H9 (cell line): ENCODE data around the gene COL4A2. TPM values are rescaled to one million over a fixed set of nuclear protein-coding genes. Genes with fewer than 3 reads are reported as not detected.

Experiments used
- DNase-seq: peaks from one replicate; pipeline ENCODE4 v3.0.0-alpha.2; 2017
- H2AFZ ChIP-seq: one replicate; pipeline ENCODE4 v1.6.1; 2013; ENCODE audit warnings: mild to moderate bottlenecking, low read length, control low read depth, moderate library complexity
- H2AK5ac ChIP-seq: 2 replicates; pipeline ENCODE4 v1.6.1; 2013; ENCODE audit warnings: low read length, control low read depth, mixed read lengths; ENCODE audit not compliant: insufficient read length
- H2BK120ac ChIP-seq: one replicate; pipeline ENCODE4 v1.6.1; 2013; ENCODE audit warnings: low read depth, mild to moderate bottlenecking, low read length, control low read depth, inconsistent platforms; ENCODE audit not compliant: poor library complexity, severe bottlenecking
- H2BK12ac ChIP-seq: 2 replicates; pipeline ENCODE4 v1.6.1; 2013; ENCODE audit warnings: low read length, control low read depth, mixed read lengths, low read depth; ENCODE audit not compliant: insufficient read length
- H2BK15ac ChIP-seq: 2 replicates; pipeline ENCODE4 v1.6.1; 2013; ENCODE audit warnings: low read depth, low read length, control low read depth
- H2BK20ac ChIP-seq: one replicate; pipeline ENCODE4 v1.6.1; 2013; ENCODE audit warnings: low read depth, mild to moderate bottlenecking, low read length, control low read depth, inconsistent platforms; ENCODE audit not compliant: poor library complexity, severe bottlenecking
- H2BK5ac ChIP-seq: 2 replicates; pipeline ENCODE4 v1.6.1; 2013; ENCODE audit warnings: low read length, control low read depth, mixed read lengths; ENCODE audit not compliant: insufficient read length
- H3K14ac ChIP-seq: 2 replicates; pipeline ENCODE4 v1.6.1; 2013; ENCODE audit warnings: low read length, control low read depth; ENCODE audit not compliant: insufficient read depth
- H3K18ac ChIP-seq: 2 replicates; pipeline ENCODE4 v1.6.1; 2013; ENCODE audit warnings: low read depth, mild to moderate bottlenecking, mixed read lengths, low read length, control low read depth; ENCODE audit not compliant: insufficient read length
- H3K23ac ChIP-seq: 2 replicates; pipeline ENCODE4 v1.6.1; 2013; ENCODE audit warnings: low read length, control low read depth, mixed read lengths, low read depth; ENCODE audit not compliant: insufficient read length
- H3K23me2 ChIP-seq: 2 replicates; pipeline ENCODE4 v1.6.1; 2013; ENCODE audit warnings: low read depth, mild to moderate bottlenecking, mixed read lengths, low read length, control low read depth; ENCODE audit not compliant: insufficient read length, poor library complexity, severe bottlenecking
- H3K27ac ChIP-seq: 2 replicates; pipeline ENCODE4 v1.5.1; 2013; ENCODE audit warnings: low read length, control low read depth, mixed read lengths, low read depth; ENCODE audit not compliant: insufficient read length
- H3K27me3 ChIP-seq: 2 replicates; pipeline ENCODE4 v1.6.1; 2013; ENCODE audit warnings: low read length, control low read depth, inconsistent platforms; ENCODE audit not compliant: insufficient read depth
- H3K4ac ChIP-seq: 2 replicates; pipeline ENCODE4 v1.6.1; 2013; ENCODE audit warnings: low read depth, mild to moderate bottlenecking, control low read depth, inconsistent platforms, low read length, moderate library complexity
- H3K4me1 ChIP-seq: 2 replicates; pipeline ENCODE4 v1.6.1; 2013; ENCODE audit warnings: low read length, control low read depth, inconsistent platforms; ENCODE audit not compliant: insufficient read depth
- H3K4me2 ChIP-seq: 2 replicates; pipeline ENCODE4 v1.6.1; 2013; ENCODE audit warnings: low read length, control low read depth, mixed read lengths; ENCODE audit not compliant: insufficient read length, insufficient read depth
- H3K56ac ChIP-seq: 2 replicates; pipeline ENCODE4 v1.6.1; 2013; ENCODE audit warnings: low read depth, mild to moderate bottlenecking, mixed read lengths, low read length, control low read depth; ENCODE audit not compliant: insufficient read length
- H3K79me1 ChIP-seq: 2 replicates; pipeline ENCODE4 v1.6.1; 2013; ENCODE audit warnings: low read depth, mild to moderate bottlenecking, moderate library complexity, low read length, control low read depth, inconsistent platforms; ENCODE audit not compliant: insufficient read depth, poor library complexity, severe bottlenecking
- H3K79me2 ChIP-seq: 2 replicates; pipeline ENCODE4 v1.6.1; 2013; ENCODE audit warnings: low read length, control low read depth, inconsistent platforms; ENCODE audit not compliant: insufficient read depth
- H3K9ac ChIP-seq: 2 replicates; pipeline ENCODE4 v1.6.1; 2013; ENCODE audit warnings: low read length, control low read depth, mixed read lengths; ENCODE audit not compliant: insufficient read length; ENCODE audit errors: extremely low read depth
- H3K9me3 ChIP-seq: one replicate; pipeline ENCODE4 v1.6.1; 2013; ENCODE audit warnings: low read depth, low read length, inconsistent platforms; ENCODE audit not compliant: control insufficient read depth
- H3T11ph ChIP-seq: one replicate; pipeline ENCODE4 v1.6.1; 2013; ENCODE audit warnings: mild to moderate bottlenecking, low read length, control low read depth, inconsistent platforms
- H4K20me1 ChIP-seq: one replicate; pipeline ENCODE4 v1.6.1; 2013; ENCODE audit not compliant: control insufficient read depth, insufficient read length, insufficient read depth
- H4K5ac ChIP-seq: 2 replicates; pipeline ENCODE4 v1.6.1; 2013; ENCODE audit warnings: low read depth, mild to moderate bottlenecking, mixed read lengths, low read length, control low read depth; ENCODE audit not compliant: insufficient read length
- H4K8ac ChIP-seq: replicated peaks from 2 replicates; pipeline ENCODE4 v1.6.1; 2013; ENCODE audit warnings: low read length, control low read depth, mixed read lengths, low read depth; ENCODE audit not compliant: insufficient read length
- H4K91ac ChIP-seq: 2 replicates; pipeline ENCODE4 v1.6.1; 2013; ENCODE audit warnings: low read depth, mild to moderate bottlenecking, moderate library complexity, mixed read lengths, low read length, control low read depth; ENCODE audit not compliant: insufficient read length
- H3K27ac Mint-ChIP-seq, 3 experiments: 2 replicates in 2 of 3; 3 replicates in 1 of 3; pipeline ENCODE4 v1.8.0; 2020 to 2021; ENCODE audit warnings: mixed read lengths in 3 of 3, mild to moderate bottlenecking in 1 of 3, moderate library complexity in 1 of 3
- H3K27me3 Mint-ChIP-seq: 2 replicates; pipeline ENCODE4 v1.8.0; 2021; ENCODE audit warnings: low read depth, mild to moderate bottlenecking, moderate library complexity, mixed read lengths
- H3K36me3 Mint-ChIP-seq, 3 experiments: 2 replicates in 2 of 3; 3 replicates in 1 of 3; pipeline ENCODE4 v1.8.0; 2020 to 2021; ENCODE audit warnings: low read depth in 3 of 3, mixed read lengths in 3 of 3; ENCODE audit not compliant: insufficient read depth in 1 of 3
- H3K4me1 Mint-ChIP-seq, 2 experiments: 2 replicates each; pipeline ENCODE4 v1.8.0; 2020; ENCODE audit warnings: mixed read lengths in 2 of 2
- H3K4me3 Mint-ChIP-seq, 2 experiments: 2 replicates in 1 of 2; 3 replicates in 1 of 2; pipeline ENCODE4 v1.8.0; 2020 to 2021; ENCODE audit warnings: mild to moderate bottlenecking in 2 of 2, mixed read lengths in 2 of 2, moderate library complexity in 1 of 2
- H3K9me3 Mint-ChIP-seq, 2 experiments: 2 replicates in 1 of 2; 3 replicates in 1 of 2; pipeline ENCODE4 v1.8.0; 2020; ENCODE audit warnings: mild to moderate bottlenecking in 2 of 2, mixed read lengths in 2 of 2, moderate library complexity in 1 of 2
- CTCF ChIP-seq: fragments of 200-600 bp; sonication (generic); conservative IDR thresholded peaks from 3 replicates; pipeline ENCODE4 v1.8.0; 2021; ENCODE audit warnings: antibody characterized with exemption, mild to moderate bottlenecking
- WGBS: extraction: QIAGEN DNeasy Blood & Tissue Kit; methylation state at CpG from one replicate; pipeline ENCODE4 v1.1.7; 2013; ENCODE audit warnings: missing lambda C conversion rate, low lambda C conversion rate, mixed read lengths; ENCODE audit not compliant: insufficient read length; ENCODE audit errors: extremely low coverage; 5-methylcytosine and 5-hydroxymethylcytosine counted together
- total RNA-seq: library from RNA; stranded (reverse); gene quantifications from 2 replicates; pipeline ENCODE4 v1.2.1, GENCODE V29; 2021

The COL4A2 gene
- total RNA-seq, 1 experiment from 2014 or later, result 76.5 TPM

GRCh38 chr13:110272227-110272626, 34.9 kb upstream of the COL4A2 start:
- WGBS, result no CpG with 5 or more reads among the region's 5 CpGs
- no peaks in the 10 kb centered on the region for H3K27me3 ChIP-seq
- no peak overlapping the region for H3K27ac ChIP-seq
- H3K23me2 ChIP-seq, result no peaks in the 10 kb centered on the region
- H4K8ac ChIP-seq, result no peak overlapping the region
- H3K4me2 ChIP-seq, result no peak overlapping the region
- Mint-ChIP-seq H3K9me3 (no peaks in the 10 kb centered on the region), H3K36me3 (no peaks in the 10 kb centered on the region; a peak in 1 of 7 replicates), H3K27me3 (no peaks in the 10 kb centered on the region; the same call in 1 of the 2 replicates), H3K4me3 (no peak overlapping the region), H3K27ac (no peak overlapping the region), H3K4me1 (peaks cover 29 to 34% of the 10 kb centered on the region in 2 experiments)
- H3K79me1 ChIP-seq, result peaks cover 4% of the 10 kb centered on the region
- H2BK5ac ChIP-seq, result no peak overlapping the region
- no peaks in the 10 kb centered on the region for H3K9me3 ChIP-seq
- no peak overlapping the region for H3T11ph ChIP-seq
- no peak overlapping the region for H3K4ac ChIP-seq
- no peak overlapping the region for H2BK20ac ChIP-seq
- H3K56ac ChIP-seq, result no peak overlapping the region
- TF ChIP-seq CTCF, result no peak
- no peak overlapping the region for H2AK5ac ChIP-seq
- no peak overlapping the region for H4K5ac ChIP-seq
- DNase-seq, result no peak
- H2BK12ac ChIP-seq, result no peak overlapping the region
- no peak overlapping the region for H2BK15ac ChIP-seq
- no peak overlapping the region for H3K23ac ChIP-seq
- H3K9ac ChIP-seq, result no peak overlapping the region
- H2BK120ac ChIP-seq, result no peak overlapping the region
- H4K91ac ChIP-seq, result no peak overlapping the region
- H2AFZ ChIP-seq, result no peak overlapping the region
- H4K20me1 ChIP-seq, result no peaks in the 10 kb centered on the region
- H3K4me1 ChIP-seq, result no peaks in the 10 kb centered on the region
- no peak overlapping the region for H3K18ac ChIP-seq
- no peak overlapping the region for H3K14ac ChIP-seq
- H3K79me2 ChIP-seq, result peaks cover 3% of the 10 kb centered on the region; the same call in 1 of the 2 replicates
